Mesenchymal stem cell (in vitro differentiated cells and primary cell): ENCODE data around the gene DENND4B.

Source experiments
- DNase-seq: peaks from one replicate; pipeline ENCODE4 v3.0.0-alpha.2; 2013
- H2AFZ ChIP-seq: one replicate; pipeline ENCODE4 v1.6.1; 2013; ENCODE audit warnings: low read depth, mild to moderate bottlenecking, control low read depth, inconsistent platforms, low read length, moderate library complexity
- H2AK5ac ChIP-seq: 2 replicates; pipeline ENCODE4 v1.6.1; 2013; ENCODE audit warnings: low read length, moderate library complexity, mild to moderate bottlenecking, inconsistent platforms; ENCODE audit not compliant: severe bottlenecking
- H2BK120ac ChIP-seq: one replicate; pipeline ENCODE4 v1.6.1; 2013; ENCODE audit warnings: low read depth, mild to moderate bottlenecking, inconsistent platforms, low read length, moderate library complexity
- H2BK12ac ChIP-seq, 2 experiments: one replicate each; pipeline ENCODE4 v1.6.1; 2013; ENCODE audit warnings: inconsistent platforms in 2 of 2, low read length in 2 of 2, mild to moderate bottlenecking in 2 of 2, moderate library complexity in 2 of 2, control low read depth in 1 of 2
- H2BK15ac ChIP-seq: one replicate; pipeline ENCODE4 v1.6.1; 2013; ENCODE audit warnings: mild to moderate bottlenecking, low read depth, inconsistent platforms; ENCODE audit not compliant: poor library complexity, severe bottlenecking
- H2BK5ac ChIP-seq: 2 replicates; pipeline ENCODE4 v1.6.1; 2013; ENCODE audit warnings: low read depth, mild to moderate bottlenecking, low read length, control low read depth, inconsistent platforms; ENCODE audit not compliant: poor library complexity, severe bottlenecking
- H3K14ac ChIP-seq, 2 experiments: one replicate each; pipeline ENCODE4 v1.6.1; 2013; ENCODE audit warnings: inconsistent platforms in 2 of 2, low read length in 2 of 2, control low read depth in 1 of 2, mild to moderate bottlenecking in 1 of 2, moderate library complexity in 1 of 2
- H3K18ac ChIP-seq, 2 experiments: one replicate each; pipeline ENCODE4 v1.6.1; 2013; ENCODE audit warnings: inconsistent platforms in 2 of 2, low read length in 2 of 2, control low read depth in 1 of 2, low read depth in 1 of 2, mild to moderate bottlenecking in 1 of 2
- H3K23ac ChIP-seq, 2 experiments: one replicate each; pipeline ENCODE4 v1.6.1; 2013; ENCODE audit warnings: inconsistent platforms in 2 of 2, low read length in 2 of 2, mild to moderate bottlenecking in 2 of 2, moderate library complexity in 2 of 2, control low read depth in 1 of 2
- H3K27ac ChIP-seq: 2 replicates; pipeline ENCODE4 v1.5.1; 2013; ENCODE audit warnings: mild to moderate bottlenecking, moderate library complexity, low read length, control low read depth, inconsistent platforms; ENCODE audit not compliant: poor library complexity, severe bottlenecking
- H3K27me3 ChIP-seq, 2 experiments: 2 replicates each; pipeline versions ENCODE4 v1.6.1 to v1.7.0; 2013; ENCODE audit warnings: low read length in 2 of 2, mild to moderate bottlenecking in 2 of 2, moderate library complexity in 2 of 2, control low read depth in 1 of 2, inconsistent platforms in 1 of 2; ENCODE audit not compliant: control insufficient read depth in 1 of 2, insufficient read depth in 1 of 2
- H3K36me3 ChIP-seq, 2 experiments: 2 replicates each; pipeline versions ENCODE4 v1.6.1 to v1.7.0; 2013; ENCODE audit warnings: low read length in 2 of 2, control low read depth in 1 of 2, inconsistent platforms in 1 of 2, low read depth in 1 of 2, mild to moderate bottlenecking in 1 of 2; ENCODE audit not compliant: insufficient read depth in 2 of 2, control insufficient read depth in 1 of 2
- H3K4ac ChIP-seq, 2 experiments: one replicate each; pipeline ENCODE4 v1.6.1; 2013; ENCODE audit warnings: inconsistent platforms in 2 of 2, low read length in 2 of 2, mild to moderate bottlenecking in 2 of 2, moderate library complexity in 2 of 2, control low read depth in 1 of 2, low read depth in 1 of 2
- H3K4me1 ChIP-seq: 2 replicates; pipeline ENCODE4 v1.6.1; 2013; ENCODE audit warnings: low read depth, low read length, control low read depth; ENCODE audit not compliant: control insufficient read depth, insufficient read depth
- H3K4me2 ChIP-seq: 2 replicates; pipeline ENCODE4 v1.6.1; 2013; ENCODE audit warnings: low read length, mild to moderate bottlenecking, inconsistent platforms; ENCODE audit not compliant: poor library complexity, severe bottlenecking
- H3K4me3 ChIP-seq, 2 experiments: 2 replicates each; pipeline versions ENCODE4 v1.5.1 to v1.7.0; 2013; ENCODE audit warnings: low read length in 2 of 2, mild to moderate bottlenecking in 2 of 2, control low read depth in 1 of 2, low read depth in 1 of 2; ENCODE audit not compliant: insufficient read depth in 1 of 2
- H3K79me1 ChIP-seq: replicated peaks from 2 replicates; pipeline ENCODE4 v1.6.1; 2013; ENCODE audit warnings: mild to moderate bottlenecking, control low read depth, low read length, inconsistent platforms; ENCODE audit not compliant: poor library complexity, severe bottlenecking
- H3K9ac ChIP-seq: 2 replicates; pipeline ENCODE4 v1.7.0; 2013; ENCODE audit warnings: mild to moderate bottlenecking, low read length, moderate library complexity
- H3K9me3 ChIP-seq: 2 replicates; pipeline ENCODE4 v1.7.0; 2013; ENCODE audit warnings: mild to moderate bottlenecking, low read length; ENCODE audit not compliant: control insufficient read depth
- H4K8ac ChIP-seq: one replicate; pipeline ENCODE4 v1.6.1; 2013; ENCODE audit warnings: inconsistent platforms, mild to moderate bottlenecking, low read length, moderate library complexity
- H4K91ac ChIP-seq: one replicate; pipeline ENCODE4 v1.6.1; 2013; ENCODE audit warnings: mild to moderate bottlenecking, low read length, inconsistent platforms
- WGBS: methylation state at CpG from one replicate; pipeline ENCODE4 v1.1.7; 2013; ENCODE audit warnings: mixed read lengths; 5-methylcytosine and 5-hydroxymethylcytosine counted together

Gene DENND4B

GRCh38 chr1:153985941-153986761, 39.6 kb upstream of the DENND4B start, which contains the start of gene RAB13:
Gene RAB13 (minus strand): TSS chr1:153986339. CDS start chr1:153986236, 103 bp downstream.
- Histone ChIP-seq H3K18ac (peak within 1 kb of the TSS; percentile 25 to 90), H3K79me1 (peaks cover 15% of the 10 kb centered on the region), H3K14ac (peak within 1 kb of the TSS; percentile 14 to 41), H3K4ac (peak within 1 kb of the TSS; percentile 16 to 82), H2BK12ac (peak within 1 kb of the TSS; percentile 51 to 52), H3K9me3 (no peaks in the 10 kb centered on the region), H2BK15ac (no peak within 1 kb of the TSS), H2AK5ac (peak within 1 kb of the TSS; percentile 8), H3K4me1 (peaks cover 2% of the 10 kb centered on the region), H2BK120ac (peak within 1 kb of the TSS; percentile 3), H4K8ac (peak within 1 kb of the TSS; percentile 38), H2AFZ (peak within 1 kb of the TSS; percentile 51), H3K4me2 (peak within 1 kb of the TSS; percentile 88), H3K27ac (peak within 1 kb of the TSS; percentile 92), H3K23ac (peak within 1 kb of the TSS in 1 of 2 experiments; percentile 41), H3K9ac (peak within 1 kb of the TSS; percentile 99), H4K91ac (peak within 1 kb of the TSS; percentile 20), H2BK5ac (peak within 1 kb of the TSS; percentile 12), H3K36me3 (peaks cover 18 to 32% of the 10 kb centered on the region in 2 experiments), H3K27me3 (no peaks in the 10 kb centered on the region), H3K4me3 (peak within 1 kb of the TSS; percentile 55 to 99)
- peak; percentile 92 for DNase-seq
- WGBS = under 1% methylated on average over 22 of the region's 32 CpGs

- H3K4me3 ChIP-seq = peak overlapping the region; percentile 55 to 99
- peaks cover 15% of the 10 kb centered on the region for H3K79me1 ChIP-seq
- no peaks in the 10 kb centered on the region for H3K27me3 ChIP-seq
- H3K23ac ChIP-seq = peak overlapping the region in 1 of 2 experiments; percentile 41
- peak overlapping the region; percentile 20 for H4K91ac ChIP-seq
- H3K9ac ChIP-seq = peak overlapping the region; percentile 99
- peak overlapping the region; percentile 66 for H3K27ac ChIP-seq
- H3K4me1 ChIP-seq = peaks cover 2% of the 10 kb centered on the region
- H3K9me3 ChIP-seq = no peaks in the 10 kb centered on the region
- peak overlapping the region; percentile 29 for H3K4me2 ChIP-seq
- peak overlapping the region; percentile 51 to 52 for H2BK12ac ChIP-seq
- peak; percentile 94 for DNase-seq
- H3K14ac ChIP-seq = peak overlapping the region; percentile 14 to 41
- H2BK15ac ChIP-seq = no peak overlapping the region
- H3K36me3 ChIP-seq = peaks cover 24 to 38% of the 10 kb centered on the region in 2 experiments
- 2% methylated on average over 6 of the region's 7 CpGs for WGBS
- peak overlapping the region; percentile 38 for H4K8ac ChIP-seq
- no peak overlapping the region for H2AFZ ChIP-seq
- H3K18ac ChIP-seq = peak overlapping the region; percentile 25 to 90
- peak overlapping the region; percentile 8 for H2AK5ac ChIP-seq
- peak overlapping the region; percentile 3 for H2BK120ac ChIP-seq
- H2BK5ac ChIP-seq = peak overlapping the region; percentile 12
- peak overlapping the region; percentile 16 to 82 for H3K4ac ChIP-seq
Measured at GRCh38 chr1:153985341-153985912, 38.9 kb upstream of the DENND4B start.

GRCh38 chr1:153984123-153984894, 37.8 kb upstream of the DENND4B start:
- no peaks in the 10 kb centered on the region for H3K9me3 ChIP-seq
- H3K27ac ChIP-seq = no peak overlapping the region
- H2BK12ac ChIP-seq = no peak overlapping the region
- peaks cover 2% of the 10 kb centered on the region for H3K4me1 ChIP-seq
- peak overlapping the region; percentile 23 for H4K91ac ChIP-seq
- H3K23ac ChIP-seq = no peak overlapping the region
- peak overlapping the region; percentile 61 for H2AK5ac ChIP-seq
- no peak overlapping the region for H4K8ac ChIP-seq
- DNase-seq = no peak
- peaks cover 15% of the 10 kb centered on the region for H3K79me1 ChIP-seq
- 90% methylated on average over 6 of the region's 6 CpGs for WGBS
- peak overlapping the region in 1 of 2 experiments; percentile 61 for H3K18ac ChIP-seq
- peak overlapping the region in 1 of 2 experiments; percentile 99 for H3K4me3 ChIP-seq
- no peak overlapping the region for H2BK5ac ChIP-seq
- no peak overlapping the region for H2BK15ac ChIP-seq
- peaks cover 27 to 45% of the 10 kb centered on the region in 2 experiments for H3K36me3 ChIP-seq
- no peak overlapping the region for H2BK120ac ChIP-seq
- H3K9ac ChIP-seq = peak overlapping the region; percentile 99
- H3K27me3 ChIP-seq = no peaks in the 10 kb centered on the region
- H3K4me2 ChIP-seq = peak overlapping the region; percentile 29
- peak overlapping the region in 1 of 2 experiments; percentile 64 for H3K14ac ChIP-seq
- no peak overlapping the region for H2AFZ ChIP-seq
- no peak overlapping the region for H3K4ac ChIP-seq
